ENCODE measurements around the gene FBXO17.

The FBXO17 gene

GRCh38 chr19:39017646-39018045 is 42.1 kb upstream of the FBXO17 start:
- no peaks in the 10 kb centered on the region for H3K36me3 ChIP-seq (ENCODE audit: control insufficient read depth, low read length)
- H4K20me1 ChIP-seq (ENCODE audit: control insufficient read depth, insufficient read depth, low read depth, low read length) = no peaks in the 10 kb centered on the region
- H3K4me2 ChIP-seq (ENCODE audit: low read length) = no peak overlapping the region
- no peak overlapping the region for H3K4me3 ChIP-seq (ENCODE audit: low read length)
- H3K4me1 ChIP-seq (ENCODE audit: control insufficient read depth, low read length) = no peaks in the 10 kb centered on the region
- H3F3A ChIP-seq (ENCODE audit: control insufficient read depth, insufficient read depth) = no peaks in the 10 kb centered on the region
- TF ChIP-seq CTCF (IDR thresholded peaks at IDR 0.05; ENCODE audit: low read depth, low read length, poor library complexity, severe bottlenecking) (no peak), EZH2phosphoT487 (IDR thresholded peaks at IDR 0.05; ENCODE audit: borderline replicate concordance, low read length) (no peak)
- H3K79me2 ChIP-seq (ENCODE audit: control insufficient read depth, low read length) = no peaks in the 10 kb centered on the region
- H3K27ac ChIP-seq (ENCODE audit: low read depth, low read length) = no peak overlapping the region
- H3K27me3 ChIP-seq (ENCODE audit: control insufficient read depth, low read length) = peaks cover 3% of the 10 kb centered on the region; the same call in 1 of the 2 replicates
- H3K9me2 ChIP-seq (replicated peaks; ENCODE audit: control insufficient read depth, low read length) = no peaks in the 10 kb centered on the region
- no peaks in the 10 kb centered on the region for H3K9me3 ChIP-seq (ENCODE audit: control insufficient read depth, insufficient read depth, low read length)

- no peaks in the 10 kb centered on the region for H3K9me3 ChIP-seq (ENCODE audit: control insufficient read depth, insufficient read depth, low read length)
- peaks cover 3% of the 10 kb centered on the region; the same call in 1 of the 2 replicates for H3K27me3 ChIP-seq (ENCODE audit: control insufficient read depth, low read length)
- H3K36me3 ChIP-seq (ENCODE audit: control insufficient read depth, low read length) = no peaks in the 10 kb centered on the region
- no peaks in the 10 kb centered on the region for H3K79me2 ChIP-seq (ENCODE audit: control insufficient read depth, low read length)
- no peaks in the 10 kb centered on the region for H3K4me1 ChIP-seq (ENCODE audit: control insufficient read depth, low read length)
- no peaks in the 10 kb centered on the region for H3K9me2 ChIP-seq (replicated peaks; ENCODE audit: control insufficient read depth, low read length)
- H3K4me3 ChIP-seq (ENCODE audit: low read length) = no peak overlapping the region
- TF ChIP-seq CTCF (IDR thresholded peaks at IDR 0.05; ENCODE audit: low read depth, low read length, poor library complexity, severe bottlenecking) = no peak
- no peak for TF ChIP-seq EZH2phosphoT487 (IDR thresholded peaks at IDR 0.05; ENCODE audit: borderline replicate concordance, low read length)
- H3K27ac ChIP-seq (ENCODE audit: low read depth, low read length) = no peak overlapping the region
- no peak overlapping the region for H3K4me2 ChIP-seq (ENCODE audit: low read length)
- H3F3A ChIP-seq (ENCODE audit: control insufficient read depth, insufficient read depth) = no peaks in the 10 kb centered on the region
- H4K20me1 ChIP-seq (ENCODE audit: control insufficient read depth, insufficient read depth, low read depth, low read length) = no peaks in the 10 kb centered on the region
Measured at GRCh38 chr19:39017026-39017425, 41.5 kb upstream of the FBXO17 start.

GRCh38 chr19:39014037-39014436 is 38.5 kb upstream of the FBXO17 start:
- no peak overlapping the region for H3K27ac ChIP-seq (ENCODE audit: low read depth, low read length)
- H3K9me3 ChIP-seq (ENCODE audit: control insufficient read depth, insufficient read depth, low read length) = no peaks in the 10 kb centered on the region
- H3K9me2 ChIP-seq (replicated peaks; ENCODE audit: control insufficient read depth, low read length) = no peaks in the 10 kb centered on the region
- no peak overlapping the region for H3K4me2 ChIP-seq (ENCODE audit: low read length)
- no peaks in the 10 kb centered on the region for H4K20me1 ChIP-seq (ENCODE audit: control insufficient read depth, insufficient read depth, low read depth, low read length)
- H3K36me3 ChIP-seq (ENCODE audit: control insufficient read depth, low read length) = no peaks in the 10 kb centered on the region
- H3K79me2 ChIP-seq (ENCODE audit: control insufficient read depth, low read length) = no peaks in the 10 kb centered on the region
- H3K27me3 ChIP-seq (ENCODE audit: control insufficient read depth, low read length) = no peaks in the 10 kb centered on the region; the same call in 1 of the 2 replicates
- no peak for TF ChIP-seq CTCF (IDR thresholded peaks at IDR 0.05; ENCODE audit: low read depth, low read length, poor library complexity, severe bottlenecking)
- no peak for TF ChIP-seq EZH2phosphoT487 (IDR thresholded peaks at IDR 0.05; ENCODE audit: borderline replicate concordance, low read length)
- no peaks in the 10 kb centered on the region for H3F3A ChIP-seq (ENCODE audit: control insufficient read depth, insufficient read depth)
- no peaks in the 10 kb centered on the region for H3K4me1 ChIP-seq (ENCODE audit: control insufficient read depth, low read length)
- H3K4me3 ChIP-seq (ENCODE audit: low read length) = no peak overlapping the region
